ENCODE results near the gene DLG2.

Gene DLG2

GRCh38 chr11:84465040-84465439 lies 1162.1 kb downstream of the DLG2 start:
- peak; percentile 21 for DNase-seq (ENCODE audit: low read depth)

- no peak for DNase-seq (ENCODE audit: low read depth)
Measured at GRCh38 chr11:84455691-84456090, 1171.5 kb downstream of the DLG2 start.

- no peak for DNase-seq (ENCODE audit: low read depth)
Measured at GRCh38 chr11:84452211-84452610, 1174.9 kb downstream of the DLG2 start.

- DNase-seq (ENCODE audit: low read depth) = no peak
Measured at GRCh38 chr11:84438565-84438964, 1188.6 kb downstream of the DLG2 start.

GRCh38 chr11:84437071-84437980 lies 1189.8 kb downstream of the DLG2 start:
- DNase-seq (ENCODE audit: low read depth) = no peak

GRCh38 chr11:84430661-84431060 lies 1196.5 kb downstream of the DLG2 start:
- DNase-seq (ENCODE audit: low read depth) = no peak

- DNase-seq (ENCODE audit: low read depth) = no peak
Measured at GRCh38 chr11:84425673-84426072, 1201.5 kb downstream of the DLG2 start.

- no peak for DNase-seq (ENCODE audit: low read depth)
Measured at GRCh38 chr11:84420271-84420670, 1206.9 kb downstream of the DLG2 start.

- DNase-seq (ENCODE audit: low read depth) = no peak
Measured at GRCh38 chr11:84419616-84420015, 1207.5 kb downstream of the DLG2 start.

- no peak for DNase-seq (ENCODE audit: low read depth)
Measured at GRCh38 chr11:84414920-84415319, 1212.2 kb downstream of the DLG2 start.

- DNase-seq (ENCODE audit: low read depth) = no peak
Measured at GRCh38 chr11:84413549-84413948, 1213.6 kb downstream of the DLG2 start.

GRCh38 chr11:84412862-84413261 lies 1214.3 kb downstream of the DLG2 start:
- no peak for DNase-seq (ENCODE audit: low read depth)

- no peak for DNase-seq (ENCODE audit: low read depth)
Measured at GRCh38 chr11:84408946-84409411, 1218.2 kb downstream of the DLG2 start.

- no peak for DNase-seq (ENCODE audit: low read depth)
Measured at GRCh38 chr11:84407091-84407490, 1220.1 kb downstream of the DLG2 start.

- no peak for DNase-seq (ENCODE audit: low read depth)
Measured at GRCh38 chr11:84398017-84398626, 1229.0 kb downstream of the DLG2 start.

- DNase-seq (ENCODE audit: low read depth) = no peak
Measured at GRCh38 chr11:84396521-84396920, 1230.6 kb downstream of the DLG2 start.

- no peak for DNase-seq (ENCODE audit: low read depth)
Measured at GRCh38 chr11:84390441-84391078, 1236.6 kb downstream of the DLG2 start.

GRCh38 chr11:84389696-84390095 lies 1237.4 kb downstream of the DLG2 start:
- no peak for DNase-seq (ENCODE audit: low read depth)

- DNase-seq (ENCODE audit: low read depth) = peak; percentile 5
Measured at GRCh38 chr11:84384731-84385130, 1242.4 kb downstream of the DLG2 start.

- DNase-seq (ENCODE audit: low read depth) = no peak
Measured at GRCh38 chr11:84383576-84383975, 1243.6 kb downstream of the DLG2 start.

- DNase-seq (ENCODE audit: low read depth) = no peak
Measured at GRCh38 chr11:84381666-84382065, 1245.5 kb downstream of the DLG2 start.

- DNase-seq (ENCODE audit: low read depth) = no peak
Measured at GRCh38 chr11:84372381-84372950, 1254.7 kb downstream of the DLG2 start.

- DNase-seq (ENCODE audit: low read depth) = no peak
Measured at GRCh38 chr11:84358034-84358433, 1269.1 kb downstream of the DLG2 start.
